K562 (cell line): ENCODE measurements around the gene RBM22. TPM values are rescaled to one million over a fixed set of nuclear protein-coding genes. Genes with fewer than 3 reads are reported as not detected.

ENCODE experiments used
- ATAC-seq: fragments of 200-7000 bp; cut with Tn5 transposase; 3 replicates; pipeline ENCODE4 v1.9.1; 2020; ENCODE audit warnings: moderate library complexity
- BruUV-seq: library from RNA; stranded (reverse); fragments of 400-500 nt; replicated peaks from 2 replicates; lab custom pipeline; 2021; lab: Mats Ljungman, UMichigan
- CTCF ChIA-PET: fragments of 300-600 bp; formaldehyde crosslinking; extraction: SDS; loops from one replicate; lab custom pipeline; 2021; ENCODE audit warnings: low intra/inter-chr PET ratio; lab: Yijun Ruan, JAX
- POLR2A ChIA-PET: fragments of 300-600, 350-650 bp; sonication (Branson Sonifier 250); formaldehyde crosslinking; extraction: SDS; loops from one replicate; lab custom pipeline; 2021; ENCODE audit warnings: antibody characterized with exemption, inconsistent platforms; lab: Yijun Ruan, JAX
- DNase-seq, 4 experiments: peaks; one replicate each; pipeline versions ENCODE4 v3.0.0 to v3.0.0-alpha.2; 2011 to 2018; ENCODE audit warnings: low spot score in 3 of 4, mixed read lengths in 3 of 4; ENCODE audit errors: extremely low read depth in 1 of 4
- FAIRE-seq: peaks from 2 replicates; lab custom pipeline; 2011; peaks lifted over from hg19 to GRCh38; lab: Jason Lieb, UNC
- H2AFZ ChIP-seq: 2 replicates; pipeline ENCODE4 v1.6.0; 2011; ENCODE audit warnings: low read depth, low read length, control low read depth, inconsistent platforms
- H3K27ac ChIP-seq: fragments of 200-600 bp; 3 replicates; pipeline ENCODE4 v1.8.0; 2011; ENCODE audit warnings: low read depth, mild to moderate bottlenecking, control low read depth, inconsistent platforms, low read length, moderate library complexity, mixed read lengths; ENCODE audit errors: extremely low read depth
- H3K27me3 ChIP-seq, 2 experiments: fragments of 300-600 bp in 1 of 2; 2 replicates in 1 of 2; 3 replicates in 1 of 2; pipeline versions ENCODE4 v1.6.0 to v1.8.0; 2011; ENCODE audit warnings: inconsistent platforms in 2 of 2, low read length in 2 of 2, mild to moderate bottlenecking in 1 of 2, mixed read lengths in 1 of 2, moderate library complexity in 1 of 2; ENCODE audit not compliant: control insufficient read depth in 2 of 2, insufficient read depth in 2 of 2
- H3K36me3 ChIP-seq: fragments of 300-600 bp; 3 replicates; pipeline ENCODE4 v1.8.0; 2011; ENCODE audit warnings: mild to moderate bottlenecking, low read length, inconsistent platforms; ENCODE audit not compliant: control insufficient read depth, insufficient read depth
- H3K4me1 ChIP-seq, 2 experiments: fragments of 200-600 bp in 1 of 2; replicated peaks in 1 of 2; 2 replicates in 1 of 2; 3 replicates in 1 of 2; pipeline versions ENCODE4 v1.5.1 to v1.8.0; 2011; ENCODE audit warnings: inconsistent platforms in 2 of 2, low read length in 2 of 2, mild to moderate bottlenecking in 1 of 2, mixed read lengths in 1 of 2, moderate library complexity in 1 of 2; ENCODE audit not compliant: control insufficient read depth in 2 of 2, insufficient read depth in 2 of 2
- H3K4me2 ChIP-seq: 2 replicates; pipeline ENCODE4 v1.6.1; 2011; ENCODE audit warnings: low read length, control low read depth, inconsistent platforms, mixed read lengths; ENCODE audit not compliant: insufficient read depth
- H3K4me3 ChIP-seq: fragments of 200-600 bp; sonication (generic), shearing (Covaris generic); 2 replicates; pipeline ENCODE4 v1.5.1; 2016; ENCODE audit warnings: control low read depth, inconsistent platforms
- H3K79me2 ChIP-seq: fragments of 200-600 bp; 3 replicates; pipeline ENCODE4 v1.8.0; 2011; ENCODE audit warnings: low read length, inconsistent platforms; ENCODE audit not compliant: control insufficient read depth, insufficient read depth
- H3K9ac ChIP-seq, 2 experiments: 2 replicates each; pipeline versions ENCODE4 v1.6.0 to v1.6.1; 2011; ENCODE audit warnings: low read depth in 2 of 2, low read length in 2 of 2, control low read depth in 1 of 2, inconsistent platforms in 1 of 2, mild to moderate bottlenecking in 1 of 2, mixed read lengths in 1 of 2; ENCODE audit not compliant: insufficient read depth in 1 of 2
- H3K9me1 ChIP-seq: one replicate; pipeline ENCODE4 v1.6.0; 2011; ENCODE audit warnings: inconsistent platforms, mild to moderate bottlenecking, low read length, moderate library complexity; ENCODE audit not compliant: control insufficient read depth, insufficient read depth
- H3K9me3 ChIP-seq: replicated peaks from 2 replicates; pipeline ENCODE4 v1.5.1; 2011; ENCODE audit warnings: low read depth, low read length, inconsistent platforms; ENCODE audit not compliant: control insufficient read depth, insufficient read depth
- H4K20me1 ChIP-seq: replicated peaks from 2 replicates; pipeline ENCODE4 v1.6.1; 2011; ENCODE audit warnings: low read length, inconsistent platforms, mixed read lengths; ENCODE audit not compliant: control insufficient read depth, insufficient read depth
- ARID2 ChIP-seq: fragments of 450-650 bp; IDR thresholded peaks from 2 replicates; pipeline ENCODE4 v1.6.1; 2017; ENCODE audit warnings: antibody characterized with exemption, mild to moderate bottlenecking
- CEBPG ChIP-seq, 3 experiments: fragments of 200-800 bp in 1 of 3; sonication (Bioruptor generic) in 1 of 3; sonication (generic) in 1 of 3; formaldehyde crosslinking in 1 of 3; IDR thresholded peaks in 2 of 3; conservative IDR thresholded peaks in 1 of 3; 2 replicates each; pipeline versions ENCODE4 v1.6.1 to v1.8.0; 2016 to 2022; ENCODE audit warnings: missing compliant biosample characterization in 2 of 3, missing genetic modification characterization in 2 of 3, mild to moderate bottlenecking in 1 of 3, missing genetic modification reagents in 1 of 3
- CHAMP1 ChIP-seq: fragments of 450-650 bp; IDR thresholded peaks from 2 replicates; pipeline ENCODE4 v1.6.1; 2016; ENCODE audit warnings: mild to moderate bottlenecking
- CTCF ChIP-seq, 3 experiments: IDR thresholded peaks in 2 of 3; conservative IDR thresholded peaks in 1 of 3; 2 replicates each; pipeline ENCODE4 v1.5.1; 2011 to 2012; ENCODE audit warnings: low read length in 3 of 3, mild to moderate bottlenecking in 3 of 3, control low read depth in 2 of 3, improper control_type of control experiment in 1 of 3, inconsistent platforms in 1 of 3, low read depth in 1 of 3, mixed read lengths in 1 of 3, moderate library complexity in 1 of 3; ENCODE audit not compliant: insufficient read depth in 2 of 3
- NELFE ChIP-seq: IDR thresholded peaks from 2 replicates; pipeline ENCODE4 v1.6.1; 2011; ENCODE audit warnings: mild to moderate bottlenecking; ENCODE audit not compliant: insufficient read depth, insufficient read length
- NR2C2 ChIP-seq, 2 experiments: fragments of 200-800 bp in 1 of 2; sonication (Bioruptor generic) in 1 of 2; sonication (generic) in 1 of 2; formaldehyde crosslinking in 1 of 2; IDR thresholded peaks; 2 replicates each; pipeline versions ENCODE4 v1.6.1 to v1.8.0; 2016 to 2022; ENCODE audit warnings: mild to moderate bottlenecking in 1 of 2, missing compliant biosample characterization in 1 of 2, missing genetic modification characterization in 1 of 2, missing genetic modification reagents in 1 of 2
- SMC3 ChIP-seq: conservative IDR thresholded peaks from 2 replicates; pipeline ENCODE4 v1.6.1; 2011; ENCODE audit warnings: low read depth, low read length, improper control_type of control experiment; ENCODE audit not compliant: insufficient read depth
- TFAP4 ChIP-seq: sonication (generic); formaldehyde crosslinking; IDR thresholded peaks from 2 replicates; pipeline ENCODE4 v1.8.0; 2022; ENCODE audit warnings: missing genetic modification reagents, mild to moderate bottlenecking, moderate library complexity, borderline replicate concordance
- ZBTB7A ChIP-seq: IDR thresholded peaks from 2 replicates; pipeline ENCODE4 v1.6.1; 2011; ENCODE audit warnings: low read depth, mild to moderate bottlenecking, low read length, moderate library complexity, borderline replicate concordance; ENCODE audit not compliant: control insufficient read depth
- ZFP91 ChIP-seq: sonication (generic); formaldehyde crosslinking; IDR thresholded peaks from 2 replicates; pipeline ENCODE4 v1.8.0; 2022; ENCODE audit warnings: mild to moderate bottlenecking, missing genetic modification reagents
- ZNF133 ChIP-seq: fragments of 250-450 bp; sonication (Bioruptor Pico); IDR thresholded peaks from 2 replicates; pipeline ENCODE4 v1.4.0; 2020; ENCODE audit warnings: mild to moderate bottlenecking
- WGBS: fragments of 100-300 bp; shearing (Covaris generic); methylation state at CpG from one replicate; pipeline ENCODE4 v1.1.6; 2016; ENCODE audit warnings: low coverage, mixed read lengths; ENCODE audit not compliant: insufficient coverage; ENCODE audit errors: missing lambda C conversion rate; 5-methylcytosine and 5-hydroxymethylcytosine counted together
- in situ Hi-C: fragments of 300-500 bp; cut with MboI; formaldehyde crosslinking; loops from 4 replicates; pipeline ENCODE4 v1.15.0; 2018; ENCODE audit warnings: inconsistent platforms, mixed read lengths
- intact Hi-C: fragments of 100-400 bp; cut with micrococcal nuclease; formaldehyde crosslinking; loops from 2 replicates; pipeline ENCODE4 v1.14.2; 2022
- polyA plus RNA-seq, 8 experiments: library from polyadenylated mRNA; depleted of rRNA in 4 of 8; stranded (reverse) in 5 of 8; unstranded in 3 of 8; fragments of >200 nt; fragmentation: Nextera tagmentation in 2 of 8; fragmentation: Illumina TruSeq in 1 of 8; extraction: Ambion mirVana in 2 of 8; extraction: Trizol in 1 of 8; gene quantifications; 2 replicates each; pipeline versions ENCODE4 v1.2.1 to v1.2.3, GENCODE V29; 2011 to 2014; ENCODE audit warnings: inconsistent platforms in 1 of 8, missing spikeins in 1 of 8
- total RNA-seq, 7 experiments: library from RNA; depleted of rRNA in 6 of 7; stranded (reverse); fragments of >200 nt in 6 of 7; fragmentation: Illumina TruSeq in 2 of 7; extraction: Trizol in 2 of 7; gene quantifications; 2 replicates each; pipeline versions ENCODE4 v1.2.1 to v1.2.3, GENCODE V29; 2011 to 2021; ENCODE audit warnings: low replicate concordance in 1 of 7

RBM22 gene
- total and polyA plus RNA-seq, 9 of the 15 experiments (the other 6 are each of a cell fraction or from before 2014, with no cell fraction given), result 31.3 to 82.2 (median 44.8) TPM

GRCh38 chr5:150648294-150649107, 52.4 kb downstream of the RBM22 start:
- peaks cover 30 to 70% of the 10 kb centered on the region in 2 experiments; a peak in 4 of 5 replicates for H3K27me3 ChIP-seq
- no peaks in the 10 kb centered on the region for H3K9me1 ChIP-seq
- no peak overlapping the region; a peak in 1 of 4 replicates for H3K9ac ChIP-seq
- BruUV-seq, result no TSS peak
- CTCF ChIA-PET, result interaction anchor here (1.2 kb wide), 1 partner anchor 87 kb away, joined by 3 read pairs; no protein-coding TSS in a partner anchor
- H3K9me3 ChIP-seq, result no peaks in the 10 kb centered on the region
- no peaks in the 10 kb centered on the region for H3K79me2 ChIP-seq
- POLR2A ChIA-PET, result interaction anchor here (0.6 to 1.0 kb wide), 2 partner anchors 8 to 94 kb away, joined by 3 read pairs; partner anchors contain the start of gene SYNPO
- no peaks in the 10 kb centered on the region for H3K36me3 ChIP-seq
- H3K4me1 ChIP-seq, result peaks cover 0 to 23% of the 10 kb centered on the region in 2 experiments; a peak in 2 of 5 replicates
- no peak overlapping the region for H2AFZ ChIP-seq
- DNase-seq (no peak), ATAC-seq (peak; percentile 24; the same call in 2 of the 3 replicates), FAIRE-seq (no peak)
- intact Hi-C loops (no loop called here), in situ Hi-C loops (no loop called here)
- no peak overlapping the region for H3K4me2 ChIP-seq
- no peak overlapping the region for H3K27ac ChIP-seq
- peaks cover 6% of the 10 kb centered on the region; the same call in 1 of the 2 replicates for H4K20me1 ChIP-seq
- WGBS, result 22% methylated on average over 15 of the region's 16 CpGs
- no peak overlapping the region for H3K4me3 ChIP-seq
- TF ChIP-seq CHAMP1 (no peak), NELFE (no peak), NR2C2 (CRISPR knock-in tag; IDR thresholded peaks at IDR 0.05) (no peak), NR2C2 (tag; IDR thresholded peaks at IDR 0.05) (no peak), ZFP91 (CRISPR knock-in tag) (no peak), CTCF (IDR thresholded peaks at IDR 0.05 in 2 of 3, conservative IDR thresholded peaks at IDR 0.05 in 1 of 3; ENCODE audit: insufficient read depth in 2 of 3, low read depth in 1 of 3, low read length in 3 of 3) (peak in 2 of 3 experiments; percentile 8 to 19; a peak in 1 of 6 replicates), ZNF133 (no peak), SMC3 (no peak), ARID2 (no peak), CEBPG (CRISPR knock-in tag; IDR thresholded peaks at IDR 0.05) (no peak), CEBPG (tag; conservative IDR thresholded peaks at IDR 0.05 in 1 of 2, IDR thresholded peaks at IDR 0.05 in 1 of 2) (no peak), TFAP4 (CRISPR knock-in tag) (0 out of 2 replicates have a peak, but pooled peaks have one; percentile 19), ZBTB7A (no peak)
